H9 (cell line): ENCODE measurements around the gene ADAMTS2. TPM values are rescaled to one million over a fixed set of nuclear protein-coding genes. Genes with fewer than 3 reads are reported as not detected.

Experiments
- DNase-seq: peaks from one replicate; pipeline ENCODE4 v3.0.0-alpha.2; 2017
- H2AFZ ChIP-seq: one replicate; pipeline ENCODE4 v1.6.1; 2013; ENCODE audit warnings: mild to moderate bottlenecking, low read length, control low read depth, moderate library complexity
- H2AK5ac ChIP-seq: 2 replicates; pipeline ENCODE4 v1.6.1; 2013; ENCODE audit warnings: low read length, control low read depth, mixed read lengths; ENCODE audit not compliant: insufficient read length
- H2BK120ac ChIP-seq: one replicate; pipeline ENCODE4 v1.6.1; 2013; ENCODE audit warnings: low read depth, mild to moderate bottlenecking, low read length, control low read depth, inconsistent platforms; ENCODE audit not compliant: poor library complexity, severe bottlenecking
- H2BK12ac ChIP-seq: 2 replicates; pipeline ENCODE4 v1.6.1; 2013; ENCODE audit warnings: low read length, control low read depth, mixed read lengths, low read depth; ENCODE audit not compliant: insufficient read length
- H2BK15ac ChIP-seq: 2 replicates; pipeline ENCODE4 v1.6.1; 2013; ENCODE audit warnings: low read depth, low read length, control low read depth
- H2BK20ac ChIP-seq: one replicate; pipeline ENCODE4 v1.6.1; 2013; ENCODE audit warnings: low read depth, mild to moderate bottlenecking, low read length, control low read depth, inconsistent platforms; ENCODE audit not compliant: poor library complexity, severe bottlenecking
- H2BK5ac ChIP-seq: 2 replicates; pipeline ENCODE4 v1.6.1; 2013; ENCODE audit warnings: low read length, control low read depth, mixed read lengths; ENCODE audit not compliant: insufficient read length
- H3K14ac ChIP-seq: 2 replicates; pipeline ENCODE4 v1.6.1; 2013; ENCODE audit warnings: low read length, control low read depth; ENCODE audit not compliant: insufficient read depth
- H3K18ac ChIP-seq: 2 replicates; pipeline ENCODE4 v1.6.1; 2013; ENCODE audit warnings: low read depth, mild to moderate bottlenecking, mixed read lengths, low read length, control low read depth; ENCODE audit not compliant: insufficient read length
- H3K23ac ChIP-seq: 2 replicates; pipeline ENCODE4 v1.6.1; 2013; ENCODE audit warnings: low read length, control low read depth, mixed read lengths, low read depth; ENCODE audit not compliant: insufficient read length
- H3K23me2 ChIP-seq: 2 replicates; pipeline ENCODE4 v1.6.1; 2013; ENCODE audit warnings: low read depth, mild to moderate bottlenecking, mixed read lengths, low read length, control low read depth; ENCODE audit not compliant: insufficient read length, poor library complexity, severe bottlenecking
- H3K27ac ChIP-seq: 2 replicates; pipeline ENCODE4 v1.5.1; 2013; ENCODE audit warnings: low read length, control low read depth, mixed read lengths, low read depth; ENCODE audit not compliant: insufficient read length
- H3K27me3 ChIP-seq: 2 replicates; pipeline ENCODE4 v1.6.1; 2013; ENCODE audit warnings: low read length, control low read depth, inconsistent platforms; ENCODE audit not compliant: insufficient read depth
- H3K4ac ChIP-seq: 2 replicates; pipeline ENCODE4 v1.6.1; 2013; ENCODE audit warnings: low read depth, mild to moderate bottlenecking, control low read depth, inconsistent platforms, low read length, moderate library complexity
- H3K4me1 ChIP-seq: 2 replicates; pipeline ENCODE4 v1.6.1; 2013; ENCODE audit warnings: low read length, control low read depth, inconsistent platforms; ENCODE audit not compliant: insufficient read depth
- H3K4me2 ChIP-seq: 2 replicates; pipeline ENCODE4 v1.6.1; 2013; ENCODE audit warnings: low read length, control low read depth, mixed read lengths; ENCODE audit not compliant: insufficient read length, insufficient read depth
- H3K56ac ChIP-seq: 2 replicates; pipeline ENCODE4 v1.6.1; 2013; ENCODE audit warnings: low read depth, mild to moderate bottlenecking, mixed read lengths, low read length, control low read depth; ENCODE audit not compliant: insufficient read length
- H3K79me1 ChIP-seq: 2 replicates; pipeline ENCODE4 v1.6.1; 2013; ENCODE audit warnings: low read depth, mild to moderate bottlenecking, moderate library complexity, low read length, control low read depth, inconsistent platforms; ENCODE audit not compliant: insufficient read depth, poor library complexity, severe bottlenecking
- H3K79me2 ChIP-seq: 2 replicates; pipeline ENCODE4 v1.6.1; 2013; ENCODE audit warnings: low read length, control low read depth, inconsistent platforms; ENCODE audit not compliant: insufficient read depth
- H3K9ac ChIP-seq: 2 replicates; pipeline ENCODE4 v1.6.1; 2013; ENCODE audit warnings: low read length, control low read depth, mixed read lengths; ENCODE audit not compliant: insufficient read length; ENCODE audit errors: extremely low read depth
- H3K9me3 ChIP-seq: one replicate; pipeline ENCODE4 v1.6.1; 2013; ENCODE audit warnings: low read depth, low read length, inconsistent platforms; ENCODE audit not compliant: control insufficient read depth
- H3T11ph ChIP-seq: one replicate; pipeline ENCODE4 v1.6.1; 2013; ENCODE audit warnings: mild to moderate bottlenecking, low read length, control low read depth, inconsistent platforms
- H4K20me1 ChIP-seq: one replicate; pipeline ENCODE4 v1.6.1; 2013; ENCODE audit not compliant: control insufficient read depth, insufficient read length, insufficient read depth
- H4K5ac ChIP-seq: 2 replicates; pipeline ENCODE4 v1.6.1; 2013; ENCODE audit warnings: low read depth, mild to moderate bottlenecking, mixed read lengths, low read length, control low read depth; ENCODE audit not compliant: insufficient read length
- H4K8ac ChIP-seq: replicated peaks from 2 replicates; pipeline ENCODE4 v1.6.1; 2013; ENCODE audit warnings: low read length, control low read depth, mixed read lengths, low read depth; ENCODE audit not compliant: insufficient read length
- H4K91ac ChIP-seq: 2 replicates; pipeline ENCODE4 v1.6.1; 2013; ENCODE audit warnings: low read depth, mild to moderate bottlenecking, moderate library complexity, mixed read lengths, low read length, control low read depth; ENCODE audit not compliant: insufficient read length
- H3K27ac Mint-ChIP-seq, 3 experiments: 2 replicates in 2 of 3; 3 replicates in 1 of 3; pipeline ENCODE4 v1.8.0; 2020 to 2021; ENCODE audit warnings: mixed read lengths in 3 of 3, mild to moderate bottlenecking in 1 of 3, moderate library complexity in 1 of 3
- H3K27me3 Mint-ChIP-seq: 2 replicates; pipeline ENCODE4 v1.8.0; 2021; ENCODE audit warnings: low read depth, mild to moderate bottlenecking, moderate library complexity, mixed read lengths
- H3K36me3 Mint-ChIP-seq, 3 experiments: 2 replicates in 2 of 3; 3 replicates in 1 of 3; pipeline ENCODE4 v1.8.0; 2020 to 2021; ENCODE audit warnings: low read depth in 3 of 3, mixed read lengths in 3 of 3; ENCODE audit not compliant: insufficient read depth in 1 of 3
- H3K4me1 Mint-ChIP-seq, 2 experiments: 2 replicates each; pipeline ENCODE4 v1.8.0; 2020; ENCODE audit warnings: mixed read lengths in 2 of 2
- H3K4me3 Mint-ChIP-seq, 2 experiments: 2 replicates in 1 of 2; 3 replicates in 1 of 2; pipeline ENCODE4 v1.8.0; 2020 to 2021; ENCODE audit warnings: mild to moderate bottlenecking in 2 of 2, mixed read lengths in 2 of 2, moderate library complexity in 1 of 2
- H3K9me3 Mint-ChIP-seq, 2 experiments: 2 replicates in 1 of 2; 3 replicates in 1 of 2; pipeline ENCODE4 v1.8.0; 2020; ENCODE audit warnings: mild to moderate bottlenecking in 2 of 2, mixed read lengths in 2 of 2, moderate library complexity in 1 of 2
- CTCF ChIP-seq: fragments of 200-600 bp; sonication (generic); conservative IDR thresholded peaks from 3 replicates; pipeline ENCODE4 v1.8.0; 2021; ENCODE audit warnings: antibody characterized with exemption, mild to moderate bottlenecking
- WGBS: extraction: QIAGEN DNeasy Blood & Tissue Kit; methylation state at CpG from one replicate; pipeline ENCODE4 v1.1.7; 2013; ENCODE audit warnings: missing lambda C conversion rate, low lambda C conversion rate, mixed read lengths; ENCODE audit not compliant: insufficient read length; ENCODE audit errors: extremely low coverage; 5-methylcytosine and 5-hydroxymethylcytosine counted together
- total RNA-seq: library from RNA; stranded (reverse); gene quantifications from 2 replicates; pipeline ENCODE4 v1.2.1, GENCODE V29; 2021

Gene ADAMTS2
- total RNA-seq, 1 experiment from 2014 or later, result 5.4 TPM

GRCh38 chr5:179123491-179124272 lies 221.6 kb downstream of the ADAMTS2 start:
- Histone ChIP-seq H3T11ph (no peak overlapping the region), H3K23me2 (no peaks in the 10 kb centered on the region), H3K56ac (no peak overlapping the region), H3K4me2 (no peak overlapping the region), H4K8ac (no peak overlapping the region), H3K9ac (no peak overlapping the region), H3K4ac (no peak overlapping the region), H2BK5ac (no peak overlapping the region), H2BK120ac (no peak overlapping the region), H2BK20ac (no peak overlapping the region), H2BK12ac (no peak overlapping the region), H2AK5ac (no peak overlapping the region), H4K5ac (no peak overlapping the region), H3K27ac (no peak overlapping the region), H4K91ac (no peak overlapping the region), H3K23ac (no peak overlapping the region), H3K79me2 (no peaks in the 10 kb centered on the region), H2AFZ (no peak overlapping the region), H3K79me1 (no peaks in the 10 kb centered on the region), H3K14ac (no peak overlapping the region), H4K20me1 (no peaks in the 10 kb centered on the region), H3K18ac (no peak overlapping the region), H3K27me3 (no peaks in the 10 kb centered on the region), H3K4me1 (no peaks in the 10 kb centered on the region), H2BK15ac (no peak overlapping the region), H3K9me3 (no peaks in the 10 kb centered on the region)
- H3K36me3 Mint-ChIP-seq, result peaks cover 0 to 12% (median 2%) of the 10 kb centered on the region in 3 experiments; a peak in 6 of 7 replicates
- no CpG with 5 or more reads among the region's 19 CpGs for WGBS
- H3K4me1 Mint-ChIP-seq, result no peaks in the 10 kb centered on the region
- no peak overlapping the region for H3K27ac Mint-ChIP-seq
- peaks cover 27 to 79% of the 10 kb centered on the region in 2 experiments for H3K9me3 Mint-ChIP-seq
- no peak for DNase-seq
- H3K4me3 Mint-ChIP-seq, result no peak overlapping the region
- H3K27me3 Mint-ChIP-seq, result no peaks in the 10 kb centered on the region
- TF ChIP-seq CTCF, result no peak
